Measurements from ENCODE around the gene NTM.

Gene NTM

GRCh38 chr11:131868629-131869507, 498.5 kb downstream of the NTM start:
- H3K27ac ChIP-seq (replicated peaks) = no peak overlapping the region
- H3K27me3 ChIP-seq (ENCODE audit: insufficient read depth, poor library complexity, severe bottlenecking) = no peaks in the 10 kb centered on the region
- TF ChIP-seq SPI1 (IDR thresholded peaks at IDR 0.05; ENCODE audit: borderline replicate concordance, low read depth) (no peak), CTCF (IDR thresholded peaks at IDR 0.05; ENCODE audit: insufficient read depth, low read length) (no peak), GABPA (IDR thresholded peaks at IDR 0.05; ENCODE audit: low read depth) (no peak), REST (IDR thresholded peaks at IDR 0.05; ENCODE audit: insufficient replicate concordance, low read depth) (no peak), POLR2AphosphoS5 (IDR thresholded peaks at IDR 0.05; ENCODE audit: low read depth) (no peak)
- no peak for DNase-seq (ENCODE audit: low read depth in 1 of 2, low spot score in 1 of 2)
- H3K4me3 ChIP-seq (replicated peaks; ENCODE audit: insufficient read depth, low read length) = no peak overlapping the region

DNA sequence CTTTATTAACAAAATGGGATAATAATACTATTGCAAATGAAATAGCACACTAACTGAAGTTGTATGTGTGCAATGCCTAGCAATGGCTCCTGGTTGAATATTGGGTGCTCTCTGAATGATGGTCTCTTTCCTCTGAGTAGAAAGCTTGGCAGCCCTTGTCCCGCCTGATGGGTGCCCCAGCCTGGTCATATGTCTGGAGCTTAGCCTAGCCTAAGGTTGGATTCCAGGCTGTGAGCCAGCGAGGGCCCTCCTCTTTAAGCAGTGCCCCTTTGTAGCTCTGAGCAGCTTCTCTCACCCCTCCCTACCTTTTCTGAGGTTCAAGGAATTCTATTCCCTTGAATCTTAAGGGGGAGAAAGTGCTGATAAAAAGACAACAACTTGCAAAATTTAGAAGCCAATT, 499.9 kb downstream of the NTM start:
- TF ChIP-seq REST (IDR thresholded peaks at IDR 0.05; ENCODE audit: insufficient replicate concordance, low read depth) (no peak), GABPA (IDR thresholded peaks at IDR 0.05; ENCODE audit: low read depth) (no peak), CTCF (IDR thresholded peaks at IDR 0.05; ENCODE audit: insufficient read depth, low read length) (no peak), POLR2AphosphoS5 (IDR thresholded peaks at IDR 0.05; ENCODE audit: low read depth) (no peak), SPI1 (IDR thresholded peaks at IDR 0.05; ENCODE audit: borderline replicate concordance, low read depth) (no peak)
- Histone ChIP-seq H3K27ac (replicated peaks) (no peak overlapping the region), H3K27me3 (ENCODE audit: insufficient read depth, poor library complexity, severe bottlenecking) (no peaks in the 10 kb centered on the region), H3K4me3 (replicated peaks; ENCODE audit: insufficient read depth, low read length) (no peak overlapping the region)
- no peak for DNase-seq (ENCODE audit: low read depth in 1 of 2, low spot score in 1 of 2)

GRCh38 chr11:131871006-131871405, 500.6 kb downstream of the NTM start:
- Histone ChIP-seq H3K27me3 (ENCODE audit: insufficient read depth, poor library complexity, severe bottlenecking) (no peaks in the 10 kb centered on the region), H3K27ac (replicated peaks) (no peak overlapping the region), H3K4me3 (replicated peaks; ENCODE audit: insufficient read depth, low read length) (no peak overlapping the region)
- TF ChIP-seq SPI1 (IDR thresholded peaks at IDR 0.05; ENCODE audit: borderline replicate concordance, low read depth) = no peak
- no peak for TF ChIP-seq GABPA (IDR thresholded peaks at IDR 0.05; ENCODE audit: low read depth)
- no peak for TF ChIP-seq CTCF (IDR thresholded peaks at IDR 0.05; ENCODE audit: insufficient read depth, low read length)
- no peak for TF ChIP-seq POLR2AphosphoS5 (IDR thresholded peaks at IDR 0.05; ENCODE audit: low read depth)
- no peak for TF ChIP-seq REST (IDR thresholded peaks at IDR 0.05; ENCODE audit: insufficient replicate concordance, low read depth)
- no peak for DNase-seq (ENCODE audit: low read depth in 1 of 2, low spot score in 1 of 2)
